ENCODE measurements around the gene VTCN1.
"Not testable (repeated sequence)": the region's sequence is repeated elsewhere in the genome, so short reads cannot be mapped to it uniquely, and the experiment has no call there.

Gene VTCN1

DNA sequence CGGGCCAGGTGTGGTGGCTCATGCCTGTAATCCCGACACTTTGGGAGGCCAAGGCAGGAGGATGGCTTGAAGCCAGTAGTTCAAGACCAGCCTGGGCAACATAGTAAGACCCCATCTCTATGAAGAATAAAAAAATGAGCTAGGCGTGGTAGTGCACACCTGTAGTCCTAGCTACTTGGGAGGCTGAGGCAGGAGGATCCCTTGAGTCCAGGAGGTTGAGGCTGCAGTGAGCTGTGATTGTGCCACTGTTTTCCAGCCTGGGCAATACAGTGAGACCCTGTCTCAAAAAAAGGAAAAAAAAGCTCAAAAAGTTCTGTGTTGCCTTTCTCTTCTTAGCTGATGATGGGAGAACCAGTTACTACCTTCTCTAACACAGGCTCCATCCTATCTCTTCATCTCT, 108.9 kb downstream of the VTCN1 start:
- not testable (repeated sequence) for DNase-seq (ENCODE audit: extremely low read depth in 1 of 2, low read depth in 1 of 2)

DNA sequence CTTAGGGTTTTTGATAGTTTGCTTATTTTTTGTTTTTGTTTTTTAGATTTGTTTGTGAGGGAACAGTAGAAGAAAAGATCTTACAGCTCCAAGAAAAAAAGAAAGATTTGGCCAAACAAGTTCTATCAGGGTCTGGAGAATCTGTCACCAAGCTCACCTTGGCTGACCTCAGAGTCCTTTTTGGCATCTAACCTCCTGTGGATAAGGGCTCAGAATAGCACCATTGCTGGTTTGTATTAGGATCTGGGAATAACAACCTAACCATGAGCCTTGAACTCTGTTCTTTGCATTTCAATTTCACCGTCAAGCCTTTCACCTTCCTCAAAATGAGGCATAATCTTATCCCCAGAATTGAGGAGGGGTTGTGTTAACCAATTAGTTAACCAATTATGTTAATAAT, 109.4 kb downstream of the VTCN1 start:
- DNase-seq (ENCODE audit: extremely low read depth in 1 of 2, low read depth in 1 of 2), result no peak

DNA sequence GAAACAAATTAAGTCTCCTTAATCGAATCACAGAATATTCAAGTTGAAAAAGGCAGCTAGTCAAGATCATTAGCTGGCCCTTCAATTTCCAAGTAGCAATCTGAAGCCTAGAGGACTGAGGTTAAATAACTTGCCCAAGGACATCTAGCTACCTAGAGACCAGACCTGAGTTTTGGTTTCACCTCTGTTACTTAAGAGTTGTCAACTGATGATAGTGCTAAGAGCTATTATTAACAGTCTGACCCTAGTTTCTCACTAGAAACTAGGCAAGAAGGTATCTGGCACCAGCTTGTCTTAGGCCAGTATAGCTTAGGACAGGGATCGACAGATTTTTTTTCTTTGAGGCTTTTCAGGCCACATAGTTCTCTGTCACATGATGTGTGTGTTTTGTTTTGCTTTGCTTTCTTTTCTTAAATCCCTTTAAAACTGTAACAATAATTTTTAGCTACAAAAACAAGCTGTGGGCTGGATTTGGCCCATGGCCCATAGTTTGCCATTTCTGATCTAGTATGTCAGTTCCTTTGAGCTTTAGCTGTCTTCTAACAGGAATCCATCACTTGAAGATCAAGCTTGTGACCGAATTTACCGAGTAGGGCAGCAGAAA, 112.3 kb downstream of the VTCN1 start:
- no peak for DNase-seq (ENCODE audit: extremely low read depth in 1 of 2, low read depth in 1 of 2)

DNA sequence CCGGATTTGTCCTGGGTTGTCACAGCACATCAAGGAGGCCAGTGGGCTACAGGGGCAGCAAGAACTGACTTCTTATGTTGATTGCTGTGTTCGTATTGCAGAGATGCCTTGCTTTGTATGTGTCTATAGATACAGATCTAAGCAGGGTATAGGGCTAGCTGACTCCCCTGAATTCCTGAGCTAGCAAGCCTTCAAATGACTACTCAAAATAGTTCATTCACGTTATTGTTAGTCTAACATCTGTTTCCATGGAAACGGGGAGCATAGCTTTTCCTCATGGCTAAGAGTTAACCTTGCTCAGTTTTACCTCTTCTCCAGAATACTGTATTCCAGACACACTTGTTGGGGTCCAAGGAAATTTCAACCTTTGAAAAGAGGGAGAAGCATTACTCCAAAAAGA, 113.3 kb downstream of the VTCN1 start:
- DNase-seq (ENCODE audit: extremely low read depth in 1 of 2, low read depth in 1 of 2), result no peak

DNA sequence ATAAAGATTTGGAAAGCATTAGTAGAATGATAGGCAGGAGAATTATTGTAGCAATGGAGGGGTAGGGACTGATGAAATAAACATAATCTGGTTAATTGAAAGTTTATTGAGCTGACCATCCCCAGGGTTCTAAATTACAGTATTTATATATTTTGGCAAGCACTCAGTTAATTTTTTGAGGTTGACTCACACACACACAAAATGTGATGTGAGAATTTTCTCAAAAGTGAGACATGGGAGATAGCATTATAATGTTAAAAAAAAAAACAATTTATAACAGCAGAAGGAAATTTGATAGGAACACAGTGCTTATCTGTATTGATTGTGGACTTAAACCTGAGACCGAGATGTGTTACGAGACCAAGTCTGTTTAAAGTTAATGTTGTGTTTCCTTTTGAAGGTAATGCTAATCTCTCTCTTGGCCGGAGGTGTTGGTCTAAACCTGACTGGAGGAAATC, 113.7 kb downstream of the VTCN1 start:
- no peak for DNase-seq (ENCODE audit: extremely low read depth in 1 of 2, low read depth in 1 of 2)

DNA sequence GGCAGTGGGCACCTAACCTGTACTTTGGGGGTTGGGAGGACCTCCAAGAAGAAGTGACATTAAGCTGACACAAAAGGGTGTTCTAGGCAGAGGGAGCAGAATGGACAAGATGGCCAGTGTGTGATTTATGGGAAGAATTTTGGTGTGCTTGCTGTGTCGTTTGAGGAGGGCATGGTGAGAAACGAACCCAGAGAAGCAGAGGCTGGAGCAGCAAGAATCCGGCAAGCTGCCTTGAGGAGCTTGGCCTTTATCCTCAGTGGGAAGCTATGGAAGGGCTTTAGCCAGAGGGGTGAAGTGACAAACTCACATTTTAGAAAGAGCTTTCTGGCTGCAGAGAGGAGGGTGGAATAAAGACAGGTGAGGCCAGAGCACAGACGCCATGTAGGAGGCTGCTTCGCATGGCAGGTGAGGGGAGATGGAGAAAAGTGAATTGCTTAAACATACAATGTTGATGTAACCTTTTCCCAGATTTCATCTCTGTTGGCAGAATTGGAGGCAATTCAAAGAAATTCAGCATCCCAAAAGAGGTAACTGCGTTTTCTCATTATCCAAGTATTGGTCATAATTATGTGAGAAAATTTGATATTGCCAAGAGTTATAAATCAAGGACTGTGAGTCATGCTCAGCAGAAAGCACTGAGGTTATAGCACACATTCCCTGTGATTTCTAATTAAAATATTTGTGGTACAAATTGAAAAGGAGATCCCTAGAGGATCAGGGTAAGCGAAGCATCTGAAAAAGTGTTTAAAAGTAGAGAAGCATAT, 115.7 kb downstream of the VTCN1 start:
- DNase-seq (ENCODE audit: extremely low read depth in 1 of 2, low read depth in 1 of 2), result no peak

DNA sequence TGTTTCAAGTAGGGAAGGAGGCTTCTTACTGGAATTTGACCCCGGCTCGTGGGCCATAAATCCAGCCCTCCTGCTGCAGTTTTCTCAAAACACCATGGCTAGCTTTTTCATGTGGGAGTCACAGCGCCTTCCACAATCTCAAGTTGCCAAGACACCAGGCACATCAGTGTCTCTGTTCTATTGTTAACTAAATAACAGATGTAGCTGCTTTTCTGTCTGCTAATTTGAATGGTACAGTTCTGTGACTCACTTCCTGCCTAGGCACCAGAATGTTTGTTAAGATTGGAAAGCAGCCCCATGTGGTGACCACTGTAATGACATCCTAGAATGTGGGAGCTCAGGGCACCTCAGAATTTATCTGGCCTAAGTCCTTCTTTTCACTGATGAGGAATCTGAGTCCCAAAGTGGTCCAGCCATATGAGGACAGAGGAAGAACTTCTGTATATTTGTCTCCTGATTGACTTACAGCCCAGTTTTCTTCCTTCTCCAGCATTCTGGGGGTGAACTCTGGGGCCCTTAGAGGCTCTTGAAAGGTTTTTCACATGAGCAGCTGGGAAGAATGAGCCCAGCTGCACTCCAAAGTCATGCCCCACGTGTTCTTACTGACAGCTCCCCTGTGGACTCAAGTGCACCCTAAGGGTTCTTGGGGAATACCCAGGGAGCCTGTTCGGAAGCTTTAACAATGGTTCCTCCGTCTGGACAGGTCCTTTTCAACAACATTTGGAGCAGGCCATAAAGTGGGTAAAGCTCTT, 116.7 kb downstream of the VTCN1 start:
- no peak for DNase-seq (ENCODE audit: extremely low read depth in 1 of 2, low read depth in 1 of 2)

All from activated CD8-positive, alpha-beta memory T cell treated with anti-CD3 and anti-CD28 coated beads for 1 hour (primary cell).